K562 (cell line): ENCODE measurements around the gene MAML3. TPM values are rescaled to one million over a fixed set of nuclear protein-coding genes. Genes with fewer than 3 reads are reported as not detected.

Experiments used
- ATF2 ChIP-seq: sonication (generic); formaldehyde crosslinking; IDR thresholded peaks from 2 replicates; pipeline ENCODE4 v1.8.1; 2022; ENCODE audit warnings: missing genetic modification reagents
- BRCA1 ChIP-seq, 2 experiments: fragments of 450-650 bp in 1 of 2; sonication (generic) in 1 of 2; formaldehyde crosslinking in 1 of 2; IDR thresholded peaks; 2 replicates each; pipeline versions ENCODE4 v1.5.0 to v1.6.1; 2017 to 2020; ENCODE audit warnings: mild to moderate bottlenecking in 1 of 2, missing genetic modification reagents in 1 of 2
- CLOCK ChIP-seq: fragments of 250-450 bp; sonication (Bioruptor Pico); IDR thresholded peaks from 2 replicates; pipeline ENCODE4 v1.4.0; 2020; ENCODE audit warnings: mild to moderate bottlenecking, moderate library complexity, borderline replicate concordance
- FOS ChIP-seq: IDR thresholded peaks from 3 replicates; pipeline ENCODE4 v1.6.1; 2011; ENCODE audit not compliant: insufficient read length; ENCODE audit errors: extremely low read depth
- GTF2B ChIP-seq: IDR thresholded peaks from 2 replicates; pipeline ENCODE4 v1.6.1; 2011; ENCODE audit not compliant: insufficient read length; ENCODE audit errors: extremely low read depth
- HOMEZ ChIP-seq: fragments of 250-450 bp; sonication (Bioruptor Pico); IDR thresholded peaks from 2 replicates; pipeline ENCODE4 v1.4.0; 2020; ENCODE audit warnings: mild to moderate bottlenecking, moderate library complexity
- KLF16 ChIP-seq: IDR thresholded peaks from 2 replicates; pipeline ENCODE4 v1.6.1; 2016; ENCODE audit warnings: antibody characterized with exemption
- PHF21A ChIP-seq: fragments of 450-650 bp; IDR thresholded peaks from 2 replicates; pipeline ENCODE4 v1.6.1; 2017; ENCODE audit warnings: low read depth, borderline replicate concordance
- TAF7 ChIP-seq: fragments of 450-650 bp; IDR thresholded peaks from 2 replicates; pipeline ENCODE4 v1.6.1; 2016; ENCODE audit warnings: missing genetic modification characterization, missing compliant biosample characterization
- TEAD4 ChIP-seq, 2 experiments: sonication (generic) in 1 of 2; formaldehyde crosslinking in 1 of 2; IDR thresholded peaks; 2 replicates each; pipeline versions ENCODE4 v1.6.1 to v1.8.0; 2012 to 2022; ENCODE audit warnings: borderline replicate concordance in 1 of 2, inconsistent platforms in 1 of 2, low read length in 1 of 2, mild to moderate bottlenecking in 1 of 2, missing genetic modification reagents in 1 of 2
- ZBTB5 ChIP-seq: fragments of 450-650 bp; IDR thresholded peaks from 2 replicates; pipeline ENCODE4 v1.6.1; 2017; ENCODE audit warnings: antibody characterized with exemption
- ZFP36 ChIP-seq: fragments of 150-350 bp; IDR thresholded peaks from 2 replicates; pipeline ENCODE4 v1.6.1; 2018; ENCODE audit warnings: low read length, low read depth; ENCODE audit not compliant: partially characterized antibody
- ZNF511 ChIP-seq: sonication (generic); formaldehyde crosslinking; IDR thresholded peaks from 2 replicates; pipeline ENCODE4 v1.8.0; 2022; ENCODE audit warnings: mild to moderate bottlenecking, missing genetic modification reagents
- polyA plus RNA-seq, 8 experiments: library from polyadenylated mRNA; depleted of rRNA in 4 of 8; stranded (reverse) in 5 of 8; unstranded in 3 of 8; fragments of >200 nt; fragmentation: Nextera tagmentation in 2 of 8; fragmentation: Illumina TruSeq in 1 of 8; extraction: Ambion mirVana in 2 of 8; extraction: Trizol in 1 of 8; gene quantifications; 2 replicates each; pipeline versions ENCODE4 v1.2.1 to v1.2.3, GENCODE V29; 2011 to 2014; ENCODE audit warnings: inconsistent platforms in 1 of 8, missing spikeins in 1 of 8
- total RNA-seq, 7 experiments: library from RNA; depleted of rRNA in 6 of 7; stranded (reverse); fragments of >200 nt in 6 of 7; fragmentation: Illumina TruSeq in 2 of 7; extraction: Trizol in 2 of 7; gene quantifications; 2 replicates each; pipeline versions ENCODE4 v1.2.1 to v1.2.3, GENCODE V29; 2011 to 2021; ENCODE audit warnings: low replicate concordance in 1 of 7

MAML3 gene
- total and polyA plus RNA-seq, 9 of the 15 experiments (the other 6 are each of a cell fraction or from before 2014, with no cell fraction given) = 0.01 to 0.55 (median 0.25) TPM

- TF ChIP-seq ATF2 (CRISPR knock-in tag) (no peak), KLF16 (no peak), ZBTB5 (no peak), CLOCK (CRISPR knock-in tag) (no peak), FOS (no peak), BRCA1 (IDR thresholded peaks at IDR 0.05) (no peak), BRCA1 (CRISPR knock-in tag; IDR thresholded peaks at IDR 0.05) (no peak), ZNF511 (CRISPR knock-in tag) (no peak), TAF7 (tag) (no peak), HOMEZ (CRISPR knock-in tag) (no peak), ZFP36 (no peak), GTF2B (no peak), PHF21A (no peak), TEAD4 (IDR thresholded peaks at IDR 0.05; ENCODE audit: low read length) (no peak), TEAD4 (CRISPR knock-in tag; IDR thresholded peaks at IDR 0.05; ENCODE audit: borderline replicate concordance) (no peak)
- TF ChIP-seq, all 486 proteins: peak for 0
These were observed 367.3 kb downstream of the MAML3 start (continued) for GRCh38 chr4:139786494-139787354.
